GM18498 (cell line): ENCODE measurements around the gene IMPG2.
"Not testable (repeated sequence)": the region's sequence is repeated elsewhere in the genome, so short reads cannot be mapped to it uniquely, and the experiment has no call there.

ENCODE experiments used
- ATAC-seq: cut with Tn5 transposase; IDR thresholded peaks from one replicate; pipeline ENCODE4 v1.9.1; 2021; ENCODE audit warnings: mild to moderate bottlenecking, moderate library complexity; ENCODE audit not compliant: unreplicated experiment

Gene IMPG2

DNA sequence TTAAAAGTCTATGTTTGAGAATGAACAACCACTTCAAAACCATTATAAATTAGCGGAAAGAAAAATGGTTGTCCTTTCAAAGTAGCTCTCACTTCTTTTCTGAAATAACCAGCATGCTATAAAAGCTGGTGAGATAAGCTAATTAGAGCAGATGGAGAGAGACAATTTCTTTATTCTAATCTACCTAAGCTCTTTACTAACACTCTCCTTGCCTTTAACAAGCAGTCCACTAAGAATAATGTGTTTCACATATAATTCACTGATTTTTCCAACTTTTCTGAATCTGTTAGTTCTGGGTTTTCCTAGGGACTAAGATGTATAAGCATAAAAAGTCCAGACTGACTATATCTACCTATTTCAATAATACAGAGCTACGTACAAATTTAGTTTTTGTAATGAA, at the start of gene IMPG2:
IMPG2 (minus strand) TSS at position 101 of the 400 bp plus-strand sequence. CDS start 203 bp downstream, outside the sequence.
- ATAC-seq, result no peak

DNA sequence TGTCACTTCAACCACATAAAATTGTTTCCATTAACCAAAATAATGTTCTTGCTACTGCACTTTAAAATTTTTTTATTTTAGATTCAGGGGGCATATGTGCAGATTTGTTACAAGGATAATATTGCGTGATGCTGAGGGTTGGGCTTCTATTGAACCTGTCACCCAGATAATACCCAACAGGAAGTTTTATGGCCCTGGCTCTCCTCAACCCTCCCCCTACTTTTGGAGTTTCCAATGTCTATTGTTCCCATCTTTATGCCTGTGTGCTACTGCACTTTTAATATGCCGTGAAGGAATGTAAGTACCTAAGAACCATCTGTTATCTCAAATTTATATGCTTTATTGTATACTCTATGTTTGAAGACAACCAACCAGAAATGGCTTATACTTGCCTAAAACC, 42.0 kb upstream of the IMPG2 start:
- no peak for ATAC-seq

DNA sequence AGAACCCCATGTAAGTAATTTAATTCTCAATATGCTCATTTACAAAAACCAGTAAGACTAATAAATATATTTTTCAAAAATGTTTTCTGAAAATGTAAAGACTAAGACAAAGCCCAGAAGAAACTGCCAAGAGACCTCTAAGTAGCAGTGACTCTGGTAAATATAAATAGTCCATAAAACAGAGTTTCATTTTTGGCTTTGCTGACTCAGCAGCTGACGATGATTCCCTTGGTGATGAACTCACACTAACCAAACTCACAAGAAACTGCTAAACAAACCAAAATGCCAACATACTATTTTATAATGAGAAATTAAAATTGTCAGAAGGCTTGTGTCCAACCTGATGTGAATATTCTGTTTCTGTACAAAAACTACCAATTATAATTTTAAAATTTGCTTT, 31.5 kb upstream of the IMPG2 start:
- ATAC-seq, result no peak

DNA sequence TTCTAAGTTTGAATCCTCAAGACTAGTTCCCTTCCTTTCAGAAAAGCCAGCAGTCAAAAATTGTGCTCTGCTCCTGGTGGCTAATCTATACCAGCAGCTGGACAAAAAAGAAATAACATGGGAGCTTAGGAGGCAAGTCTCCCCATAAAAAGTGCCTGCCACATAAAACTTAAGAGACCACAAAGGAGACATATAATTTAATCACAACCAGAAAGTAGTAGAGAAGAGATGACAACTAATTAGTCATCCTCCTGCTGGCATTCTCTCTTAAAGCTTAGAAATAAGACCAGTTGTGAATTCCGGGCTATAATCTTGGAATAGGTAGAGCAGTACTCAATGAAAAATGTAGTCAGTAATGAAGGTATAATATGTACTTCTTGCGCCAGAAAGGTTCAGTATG, 20.2 kb upstream of the IMPG2 start:
- ATAC-seq, result no peak

DNA sequence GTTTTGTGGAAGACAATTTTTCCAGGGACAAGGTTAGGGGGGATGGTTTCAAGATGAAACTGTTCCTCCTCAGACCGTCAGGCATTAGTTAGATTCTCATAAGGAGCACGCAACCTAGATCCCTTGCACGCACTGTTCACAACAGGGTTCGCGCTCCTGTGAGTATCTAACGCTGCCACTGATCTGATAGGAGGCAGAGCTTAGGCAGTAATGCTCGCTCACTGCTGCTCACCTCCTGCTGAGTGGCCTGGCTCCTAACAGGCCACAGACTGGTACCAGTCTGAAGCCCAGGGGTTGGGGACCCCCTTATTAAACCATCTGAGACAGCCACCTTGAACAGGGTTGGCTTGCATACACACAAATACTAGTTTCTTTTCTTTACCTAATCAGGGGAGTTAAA, 13.5 kb upstream of the IMPG2 start:
- ATAC-seq, result no peak

DNA sequence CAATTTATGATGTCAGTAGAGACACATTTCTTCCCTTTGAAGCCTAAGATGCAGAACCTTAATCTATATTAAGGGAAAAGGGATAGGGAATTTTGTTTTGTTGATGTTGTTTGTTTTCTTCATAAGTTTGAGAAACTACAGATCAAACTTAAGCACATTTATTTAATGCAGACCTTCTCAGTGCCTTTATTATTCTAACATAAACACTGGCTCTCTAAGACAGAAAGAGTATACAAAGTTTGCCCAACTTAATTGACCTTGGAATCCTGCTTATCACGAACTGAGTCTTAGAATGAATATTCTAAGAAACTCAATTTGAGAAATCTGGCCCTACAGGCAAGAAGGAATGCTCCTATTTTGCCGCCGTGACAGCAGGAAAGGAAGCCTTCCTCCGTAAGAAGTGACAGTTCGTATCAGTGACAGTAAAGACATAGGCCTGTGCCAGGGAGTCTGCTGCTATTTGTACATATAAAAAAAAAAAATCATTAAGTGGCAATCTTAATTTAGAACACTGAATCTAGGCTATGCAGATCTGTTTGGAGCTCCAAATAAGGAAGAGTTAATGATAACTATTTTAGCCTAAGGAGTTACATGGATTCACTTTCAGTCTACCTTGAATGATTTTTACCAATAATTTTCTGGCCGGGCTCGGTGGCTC, 8.8 kb upstream of the IMPG2 start:
- ATAC-seq, result no peak

DNA sequence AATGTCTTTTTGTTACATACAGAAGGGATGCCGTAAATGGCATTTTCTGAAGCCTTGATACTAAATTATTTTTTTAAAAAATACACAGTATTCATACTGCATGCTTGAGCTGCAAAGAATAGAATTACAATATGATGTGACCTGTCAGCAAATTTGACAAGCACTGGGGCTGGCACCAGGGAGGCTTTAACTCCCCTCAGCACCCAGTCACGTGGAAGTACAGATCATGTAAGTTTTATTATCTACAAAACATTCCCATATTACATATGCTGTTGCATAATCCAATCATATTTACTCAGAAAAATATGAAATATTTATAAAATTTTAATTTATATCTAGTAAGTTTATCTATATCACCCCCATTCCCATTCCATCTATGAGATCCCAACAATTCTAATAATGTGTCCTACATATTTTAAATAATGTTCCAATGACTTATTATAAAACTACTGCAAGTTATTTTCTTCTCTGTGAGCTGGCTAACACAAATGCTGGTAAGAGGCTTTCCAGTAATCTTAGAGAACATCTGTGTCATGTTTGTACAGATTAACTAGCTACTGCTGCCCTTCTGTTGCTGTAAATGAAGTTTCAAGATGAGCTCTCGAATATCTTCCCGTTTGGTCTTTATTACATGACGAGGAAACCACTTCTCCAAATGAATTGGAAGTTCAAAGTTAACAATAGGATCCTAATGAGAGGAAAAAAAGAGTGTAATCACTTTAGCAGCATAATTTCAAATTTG, 5.2 kb upstream of the IMPG2 start:
- ATAC-seq, result no peak

DNA sequence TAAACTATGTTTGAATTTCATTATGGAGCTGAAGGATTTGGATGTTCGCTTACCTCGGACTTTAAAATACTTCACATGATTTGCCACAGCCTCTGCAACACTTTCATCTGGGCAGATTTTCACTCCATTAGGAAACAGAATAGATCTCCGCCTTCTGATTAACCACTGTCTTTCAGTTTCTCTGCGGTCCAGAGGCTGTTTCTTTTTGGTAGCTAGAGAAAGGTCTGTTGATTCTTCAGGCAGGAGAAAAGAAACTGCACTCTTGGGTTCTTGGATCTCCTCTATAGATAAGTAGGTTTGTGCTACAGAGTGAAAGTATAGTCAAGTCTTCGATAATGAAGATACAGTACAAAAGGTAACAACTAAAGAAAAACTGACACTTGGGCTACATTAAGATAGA, 844 bp downstream of the IMPG2 start:
- no peak for ATAC-seq

DNA sequence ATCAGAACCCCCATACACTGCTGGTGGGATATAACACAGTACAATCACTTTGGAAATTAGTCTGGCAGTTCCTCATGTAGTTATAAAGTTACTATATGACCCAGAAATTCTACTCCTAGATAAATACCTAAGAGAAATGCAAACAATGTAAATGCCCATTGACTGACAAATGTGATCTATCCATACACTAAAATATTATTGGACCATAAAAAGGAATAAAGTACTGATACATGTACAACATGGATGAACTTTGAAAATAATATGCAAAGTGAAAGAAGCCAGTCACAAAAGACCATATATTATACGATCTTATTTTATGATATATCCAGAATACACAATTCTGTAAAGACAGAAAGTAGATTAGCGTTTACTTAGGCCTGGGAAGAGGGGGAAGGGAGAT, 7.8 kb downstream of the IMPG2 start:
- ATAC-seq, result no peak

DNA sequence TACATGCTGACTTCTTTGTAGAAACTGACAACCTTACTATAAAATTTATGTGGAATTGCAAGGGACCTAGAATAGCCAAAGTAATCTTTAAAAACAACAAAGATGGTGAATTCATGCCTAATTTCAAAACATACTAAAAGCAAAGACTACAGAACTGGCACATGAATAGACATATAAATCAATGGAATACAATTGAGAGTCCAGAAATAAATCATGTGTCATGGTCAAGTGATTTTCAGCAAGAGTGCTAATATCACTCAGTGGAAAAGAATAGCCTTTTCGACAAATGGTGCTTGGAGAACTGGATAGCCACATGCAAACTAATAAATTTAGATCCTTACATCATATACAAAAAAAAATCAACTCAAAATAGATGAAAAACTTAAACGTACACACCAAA, 8.7 kb downstream of the IMPG2 start:
- ATAC-seq, result no peak

DNA sequence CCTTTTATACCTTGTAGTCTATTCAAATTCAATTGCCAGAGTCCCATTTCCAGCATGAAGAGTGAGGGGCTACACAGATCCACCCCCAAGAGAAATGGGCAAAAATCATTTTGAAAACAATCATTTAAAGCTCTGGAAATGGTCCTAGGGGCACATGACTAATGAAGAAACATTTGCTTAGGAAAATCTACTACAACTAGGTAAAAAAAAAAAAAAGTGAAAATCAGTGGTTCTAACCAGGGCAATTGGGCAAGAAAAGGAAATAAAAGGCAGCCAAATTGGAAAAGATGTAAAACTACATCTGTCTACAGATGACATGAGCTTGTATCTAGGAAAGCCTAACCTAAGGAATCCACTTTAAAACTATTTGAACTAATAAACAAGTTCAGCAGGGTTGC, 9.4 kb downstream of the IMPG2 start:
- no peak for ATAC-seq

DNA sequence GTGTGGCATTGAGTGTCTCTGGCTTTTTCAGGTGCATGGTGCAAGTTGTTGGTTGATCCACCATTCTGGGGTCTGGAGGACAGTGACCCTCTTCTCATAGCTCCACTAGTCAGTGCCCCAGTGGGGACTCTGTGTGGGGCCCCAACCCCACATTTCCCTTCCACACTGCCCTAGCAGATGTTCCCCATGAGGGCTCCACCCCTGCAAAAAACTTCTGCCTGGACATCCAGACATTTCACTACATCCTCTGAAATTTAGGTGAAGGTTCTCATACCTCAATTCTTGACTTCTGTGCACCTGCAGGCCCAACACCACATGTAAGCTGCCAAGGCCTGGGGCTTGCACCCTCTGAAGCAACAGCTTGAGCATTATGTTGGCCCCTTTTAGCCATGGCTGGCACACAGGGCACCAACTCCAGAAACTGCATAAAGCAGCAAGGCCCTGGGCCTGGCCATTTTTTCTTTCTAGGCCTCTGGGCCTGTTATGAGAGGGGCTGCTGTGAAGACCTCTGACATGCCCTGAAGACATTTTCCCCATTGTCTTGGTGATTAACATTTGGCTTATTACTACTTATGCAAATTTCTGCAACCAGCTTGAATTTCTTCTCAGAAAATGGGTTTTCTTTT, 12.1 kb downstream of the IMPG2 start:
- ATAC-seq, result not testable (repeated sequence)

DNA sequence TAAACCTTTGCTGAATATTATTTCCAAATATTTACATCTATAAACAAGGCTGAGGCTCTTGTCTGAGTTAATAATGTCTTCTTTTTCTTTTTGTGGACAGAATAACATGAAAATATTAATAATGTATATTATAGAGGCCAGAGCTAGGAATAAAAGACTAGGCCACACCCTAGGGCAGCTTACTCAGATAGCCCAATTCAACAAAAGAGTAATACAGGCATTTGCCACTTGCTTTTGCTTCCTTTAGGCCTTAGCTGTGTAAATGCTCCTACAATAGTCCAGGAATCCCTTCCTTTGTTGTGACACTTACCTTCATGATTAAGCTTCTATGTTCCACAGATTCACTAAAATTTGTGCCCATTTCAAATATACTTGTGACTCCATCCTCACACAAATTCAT, 16.5 kb downstream of the IMPG2 start:
- ATAC-seq, result no peak

DNA sequence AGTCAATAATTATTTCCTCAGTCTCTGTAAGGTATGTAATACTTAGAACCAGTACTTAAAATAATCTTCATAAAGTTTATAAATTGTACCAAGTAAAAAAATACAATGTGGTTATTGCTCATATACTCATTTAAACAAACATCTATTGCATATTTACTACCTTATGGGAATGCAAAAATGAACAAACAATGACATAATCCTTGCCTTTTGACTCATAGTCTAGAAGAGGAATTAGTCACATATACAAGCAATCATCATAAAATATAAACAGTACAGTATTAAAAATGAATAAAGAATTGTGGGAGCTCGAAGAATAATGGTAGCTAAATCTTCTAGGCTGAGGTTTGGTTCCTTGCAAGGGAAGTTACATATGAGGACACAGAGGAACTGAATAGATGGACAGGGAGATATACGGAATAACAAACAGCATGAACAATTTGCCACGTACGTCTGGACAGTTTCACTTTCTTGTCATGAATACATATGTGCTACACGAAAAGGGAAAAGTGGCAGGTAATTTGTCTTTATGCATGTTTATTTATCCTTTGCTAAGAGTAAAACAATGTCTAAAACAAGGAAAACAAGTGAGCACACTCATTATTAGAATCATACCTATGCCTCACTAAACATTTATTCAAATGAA, 17.2 kb downstream of the IMPG2 start:
- ATAC-seq, result no peak

DNA sequence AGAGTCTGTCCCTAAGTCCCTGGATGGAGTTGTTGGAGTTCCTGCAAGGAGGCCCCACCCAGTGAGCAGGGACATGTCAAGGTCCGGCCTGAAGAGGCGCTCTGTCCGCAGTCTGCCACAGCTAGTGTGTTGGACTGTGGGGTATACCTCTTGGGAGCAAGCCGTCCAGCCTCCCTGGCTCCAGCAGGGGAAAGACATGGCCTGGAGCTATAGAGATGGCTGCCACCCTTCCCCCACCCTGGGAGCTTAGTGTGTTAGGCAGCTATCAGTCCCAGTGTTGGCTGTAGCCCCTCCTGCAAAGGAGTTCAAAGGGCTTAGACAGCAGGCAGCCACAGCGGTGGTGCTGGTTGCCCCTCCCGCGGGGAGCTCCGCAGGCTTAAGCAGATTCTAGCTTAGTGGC, 20.3 kb downstream of the IMPG2 start:
- ATAC-seq, result no peak

DNA sequence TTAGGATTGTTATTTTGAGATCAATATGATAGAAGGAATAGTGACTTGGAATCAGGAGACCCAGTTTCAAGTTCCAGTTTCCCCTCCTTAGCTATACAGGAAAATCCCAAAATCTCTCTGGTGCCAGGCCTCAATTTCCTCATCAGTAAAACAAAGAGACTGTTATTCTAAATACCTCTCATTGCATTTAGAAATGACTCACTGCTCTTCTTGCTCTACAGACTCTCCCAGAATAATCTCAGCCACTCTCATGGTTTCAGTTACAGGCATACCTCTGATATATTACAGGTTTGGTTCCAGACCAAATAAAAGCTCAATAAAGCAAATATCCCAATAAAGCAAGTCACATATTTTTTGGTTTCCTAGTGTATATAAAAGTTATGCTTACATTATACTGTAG, 28.3 kb downstream of the IMPG2 start:
- ATAC-seq, result no peak

DNA sequence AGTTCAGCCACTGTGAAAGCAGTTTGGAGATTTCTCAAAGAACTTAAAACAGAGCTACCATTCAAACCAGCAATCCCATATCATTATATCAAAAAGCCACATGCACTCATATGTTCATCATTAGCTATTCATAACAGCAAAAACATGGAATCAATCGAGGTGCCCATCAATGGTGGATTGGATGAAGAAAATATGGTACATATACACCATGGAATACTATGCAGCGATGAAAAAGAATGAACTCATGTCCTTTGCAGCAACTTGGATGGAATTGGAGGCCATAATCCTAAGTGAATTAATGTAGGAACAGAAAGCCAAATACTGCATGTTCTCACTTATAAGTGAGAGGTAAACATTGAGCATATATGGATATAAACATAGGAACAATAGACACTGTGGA, 32.1 kb downstream of the IMPG2 start:
- ATAC-seq, result no peak

DNA sequence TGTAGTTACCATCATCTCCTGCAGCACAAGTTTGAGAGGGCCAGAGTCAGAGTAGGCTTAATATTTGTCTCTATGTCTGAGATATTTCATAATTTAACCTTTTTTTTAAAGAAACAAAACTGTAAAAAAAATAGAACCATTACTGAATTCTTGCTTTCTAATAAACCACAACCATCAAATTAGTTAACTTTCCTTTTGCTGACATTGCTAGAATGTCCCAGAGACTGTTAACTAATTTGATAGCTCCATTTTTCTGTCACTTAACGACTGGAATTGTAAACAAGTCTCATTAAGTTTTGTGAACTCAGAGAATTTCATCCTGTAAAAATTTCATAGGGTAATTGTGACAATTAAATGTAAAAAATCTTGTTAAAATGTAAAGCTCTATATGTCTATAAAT, 35.6 kb downstream of the IMPG2 start:
- no peak for ATAC-seq

DNA sequence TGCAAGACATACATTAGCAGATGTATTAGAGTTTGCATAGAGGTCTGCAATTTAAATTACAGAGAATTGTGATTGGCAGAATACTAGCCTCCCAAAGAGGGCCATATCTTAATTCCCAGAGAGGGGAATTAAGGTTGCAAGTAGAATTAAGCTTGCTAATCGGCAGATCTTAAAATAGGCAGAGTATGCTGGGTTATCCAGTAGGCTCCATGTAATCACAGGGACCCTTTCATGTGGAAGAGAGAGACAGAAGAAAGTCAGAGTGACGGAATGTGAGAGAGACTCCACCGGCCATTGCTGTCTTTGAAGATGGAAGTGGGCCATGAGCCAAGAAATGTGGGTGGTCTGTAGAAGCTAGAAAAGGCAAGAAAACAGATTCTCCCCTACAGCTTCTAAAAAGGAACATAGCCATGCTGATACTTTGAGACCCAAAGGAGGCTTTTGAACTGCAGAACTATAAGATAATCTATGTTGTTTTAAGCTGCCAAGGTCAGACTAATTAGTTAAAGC, 38.8 kb downstream of the IMPG2 start:
- no peak for ATAC-seq

DNA sequence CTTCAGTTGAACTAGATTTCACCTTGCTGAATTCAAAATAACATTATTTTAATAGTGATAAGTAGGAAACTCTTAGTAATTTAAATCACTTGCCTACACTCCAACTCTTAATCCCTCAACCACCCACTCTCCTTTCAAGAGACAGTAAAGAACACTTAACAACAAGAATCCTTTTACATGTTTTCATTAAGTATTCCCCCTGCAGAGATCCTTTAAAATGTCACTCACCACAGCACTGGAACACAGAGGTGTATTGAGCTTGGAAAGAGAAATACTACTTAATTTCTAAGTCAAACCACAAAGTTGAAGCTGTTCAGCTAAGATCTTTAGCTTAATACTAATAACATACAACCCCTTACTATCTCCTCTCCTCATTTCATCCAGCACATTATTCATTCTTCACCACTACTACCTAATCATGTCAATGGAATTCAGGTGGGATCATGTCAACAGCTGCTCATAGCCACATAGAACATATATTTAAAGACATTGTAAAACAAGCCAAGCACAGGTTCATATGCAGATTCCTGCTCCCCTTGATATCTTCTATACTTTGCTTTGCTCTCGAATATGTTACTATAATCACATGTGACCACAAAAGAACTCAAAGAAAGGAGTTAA, 40.5 kb downstream of the IMPG2 start:
- no peak for ATAC-seq

DNA sequence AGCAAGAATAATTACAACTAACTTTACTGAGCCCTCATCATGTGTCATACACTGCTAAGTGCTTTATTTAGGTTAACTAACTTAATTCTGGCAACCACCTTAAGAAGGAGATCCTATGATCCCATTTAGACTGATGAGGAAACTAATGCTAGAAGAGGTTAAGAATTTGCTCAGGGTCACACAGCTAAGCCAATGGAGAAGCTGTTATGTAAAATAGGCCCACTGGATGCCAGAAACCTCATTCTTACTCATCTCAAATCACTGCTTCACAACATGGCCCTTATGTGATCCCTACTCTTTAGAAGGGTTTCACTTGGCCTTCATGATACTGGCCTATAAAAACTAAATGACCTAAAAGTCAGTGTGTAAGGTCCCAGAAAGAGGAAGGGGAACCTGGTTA, 41.2 kb downstream of the IMPG2 start:
- no peak for ATAC-seq
